OCI-LY7 (cell line): ENCODE results near the gene CNKSR2. TPM values are rescaled to one million over a fixed set of nuclear protein-coding genes. Genes with fewer than 3 reads are reported as not detected.

ENCODE experiments used
- BruUV-seq: library from RNA; stranded (reverse); fragments of 400-500 nt; replicated peaks from 2 replicates; lab custom pipeline; 2021; lab: Mats Ljungman, UMichigan
- CTCF ChIA-PET: fragments of 300-600 bp; sonication (Branson Sonifier 250); formaldehyde crosslinking; loops from one replicate; lab custom pipeline; 2022; ENCODE audit warnings: antibody characterized with exemption; ENCODE audit not compliant: unreplicated experiment; lab: Charles Lee
- POLR2A ChIA-PET: fragments of 300-600 bp; sonication (Branson Sonifier 250); formaldehyde crosslinking; loops from one replicate; lab custom pipeline; 2022; ENCODE audit warnings: antibody characterized with exemption; lab: Charles Lee
- DNase-seq: peaks from one replicate; pipeline ENCODE4 v3.0.0-alpha.2; 2015; ENCODE audit warnings: low spot score
- H2AFZ ChIP-seq: fragments of 200-600 bp; sonication (generic), shearing (Covaris generic); 2 replicates; pipeline ENCODE4 v1.6.1; 2014; ENCODE audit warnings: mild to moderate bottlenecking, antibody characterized with exemption, low read length, moderate library complexity
- H3K27ac ChIP-seq: fragments of 200-600 bp; sonication (generic); 2 replicates; pipeline ENCODE4 v1.5.1; 2014; ENCODE audit warnings: mixed run types, low read depth, mild to moderate bottlenecking, moderate library complexity, low read length, inconsistent platforms; ENCODE audit not compliant: poor library complexity, severe bottlenecking
- H3K36me3 ChIP-seq: fragments of 200-600 bp; sonication (generic); 2 replicates; pipeline ENCODE4 v1.6.1; 2014; ENCODE audit warnings: mild to moderate bottlenecking, antibody characterized with exemption, low read length, moderate library complexity, mixed read lengths; ENCODE audit not compliant: insufficient read depth
- H3K4me1 ChIP-seq: fragments of 200-600 bp; sonication (generic); 2 replicates; pipeline ENCODE4 v1.5.1; 2014; ENCODE audit warnings: mild to moderate bottlenecking, low read length; ENCODE audit not compliant: insufficient read depth, poor library complexity, severe bottlenecking
- H3K4me2 ChIP-seq: fragments of 200-600 bp; sonication (generic); 2 replicates; pipeline ENCODE4 v1.6.1; 2014; ENCODE audit warnings: mild to moderate bottlenecking, low read length
- H3K4me3 ChIP-seq: fragments of 200-600 bp; sonication (generic); 2 replicates; pipeline ENCODE4 v1.5.1; 2014; ENCODE audit warnings: mild to moderate bottlenecking, low read depth, low read length; ENCODE audit not compliant: poor library complexity, severe bottlenecking
- H3K79me2 ChIP-seq: fragments of 200-600 bp; sonication (generic); 2 replicates; pipeline ENCODE4 v1.6.1; 2016; ENCODE audit warnings: low read depth, mild to moderate bottlenecking, low read length, moderate library complexity, mixed read lengths; ENCODE audit not compliant: insufficient read depth
- H3K9me2 ChIP-seq: fragments of 200-600 bp; sonication (generic); 2 replicates; pipeline ENCODE4 v1.6.1; 2016; ENCODE audit warnings: mild to moderate bottlenecking, low read length, mixed read lengths; ENCODE audit not compliant: insufficient read depth
- H3K9me3 ChIP-seq: fragments of 200-600 bp; sonication (generic); 2 replicates; pipeline ENCODE4 v1.6.1; 2014; ENCODE audit warnings: mild to moderate bottlenecking, mixed run types, low read length, mixed read lengths
- H4K20me1 ChIP-seq: fragments of 200-600 bp; sonication (generic); 2 replicates; pipeline ENCODE4 v1.6.1; 2014; ENCODE audit warnings: mild to moderate bottlenecking, antibody characterized with exemption, low read length, moderate library complexity, mixed read lengths; ENCODE audit not compliant: insufficient read depth
- CTCF ChIP-seq: fragments of 200-600 bp; sonication (generic); conservative IDR thresholded peaks from 2 replicates; pipeline ENCODE4 v1.5.1; 2014; ENCODE audit warnings: mild to moderate bottlenecking, antibody characterized with exemption, low read length, moderate library complexity, mixed read lengths
- EZH2phosphoT487 ChIP-seq: fragments of 200-600 bp; sonication (generic); IDR thresholded peaks from 2 replicates; pipeline ENCODE4 v1.6.1; 2018; ENCODE audit warnings: low read depth, borderline replicate concordance, mild to moderate bottlenecking, mixed run types, antibody characterized with exemption, low read length, moderate library complexity, mixed read lengths
- intact Hi-C: fragments of 100-400 bp; cut with micrococcal nuclease; formaldehyde crosslinking; loops from one replicate; pipeline ENCODE4 v1.10.0; 2022; ENCODE audit not compliant: unreplicated experiment
- total RNA-seq, 2 experiments: library from RNA; depleted of rRNA in 1 of 2; stranded (reverse); fragments of >200 nt in 1 of 2; shearing (Covaris generic) in 1 of 2; gene quantifications; 2 replicates each; pipeline ENCODE4 v1.2.3, GENCODE V29; 2014 to 2022

The CNKSR2 gene
- total RNA-seq, 2 experiments from 2014 or later: not detected

- Histone ChIP-seq H3K27ac (no peak overlapping the region), H2AFZ (no peak overlapping the region), H3K4me1 (no peaks in the 10 kb centered on the region), H3K4me3 (no peak overlapping the region), H3K9me2 (no peaks in the 10 kb centered on the region), H3K79me2 (no peaks in the 10 kb centered on the region), H3K4me2 (no peak overlapping the region), H4K20me1 (no peaks in the 10 kb centered on the region), H3K9me3 (no peaks in the 10 kb centered on the region), H3K36me3 (no peaks in the 10 kb centered on the region)
- ChIA-PET POLR2A (interaction anchor here (0.6 to 1.4 kb wide), 2 partner anchors 17 to 1085 kb away, joined by 3 to 5 read pairs; no protein-coding TSS in a partner anchor), CTCF (no interaction called here)
- BruUV-seq: no TSS peak
- TF ChIP-seq EZH2phosphoT487 (no peak), CTCF (no peak)
- intact Hi-C loops: no loop called here
- DNase-seq: no peak
Measured at GRCh38 chrX:21623778-21624501, 249.7 kb downstream of the CNKSR2 start.

- Histone ChIP-seq H3K36me3 (no peaks in the 10 kb centered on the region), H3K9me2 (no peaks in the 10 kb centered on the region), H3K27ac (no peak overlapping the region), H3K4me1 (no peaks in the 10 kb centered on the region), H3K4me2 (no peak overlapping the region), H3K9me3 (no peaks in the 10 kb centered on the region), H2AFZ (no peak overlapping the region), H4K20me1 (no peaks in the 10 kb centered on the region), H3K4me3 (no peak overlapping the region), H3K79me2 (no peaks in the 10 kb centered on the region)
- CTCF ChIA-PET: no interaction called here
- intact Hi-C loops: no loop called here
- DNase-seq: no peak
- TF ChIP-seq CTCF: no peak
- TF ChIP-seq EZH2phosphoT487: no peak
- POLR2A ChIA-PET: no interaction called here
- no TSS peak for BruUV-seq
Measured at GRCh38 chrX:21632027-21632426, 257.8 kb downstream of the CNKSR2 start.

GRCh38 chrX:21638311-21638710 lies 264.1 kb downstream of the CNKSR2 start:
- H3K4me3 ChIP-seq: no peak overlapping the region
- H3K9me2 ChIP-seq: no peaks in the 10 kb centered on the region
- no peak overlapping the region for H3K27ac ChIP-seq
- H4K20me1 ChIP-seq: no peaks in the 10 kb centered on the region
- intact Hi-C loops: no loop called here
- H3K9me3 ChIP-seq: no peaks in the 10 kb centered on the region
- ChIA-PET POLR2A (no interaction called here), CTCF (no interaction called here)
- no peaks in the 10 kb centered on the region for H3K79me2 ChIP-seq
- no peak for DNase-seq
- H3K4me2 ChIP-seq: no peak overlapping the region
- TF ChIP-seq EZH2phosphoT487: no peak
- TF ChIP-seq CTCF: no peak
- no TSS peak for BruUV-seq
- H3K36me3 ChIP-seq: no peaks in the 10 kb centered on the region
- H3K4me1 ChIP-seq: no peaks in the 10 kb centered on the region
- no peak overlapping the region for H2AFZ ChIP-seq
